Brain microvascular endothelial cell (primary cell): ENCODE results near the gene ZNF638.

ENCODE experiments used
- DNase-seq: peaks from one replicate; pipeline ENCODE4 v3.0.0-alpha.2; 2020
- H3K27ac ChIP-seq: fragments of 250-450 bp; sonication (Bioruptor Pico); 2 replicates; pipeline ENCODE4 v1.5.1; 2020; ENCODE audit warnings: mild to moderate bottlenecking, moderate library complexity
- H3K27me3 ChIP-seq: fragments of 250-450 bp; sonication (Bioruptor Pico); replicated peaks from 2 replicates; pipeline ENCODE4 v1.5.1; 2020; ENCODE audit warnings: mild to moderate bottlenecking
- H3K36me3 ChIP-seq: fragments of 250-450 bp; sonication (Bioruptor Pico); replicated peaks from 2 replicates; pipeline ENCODE4 v1.5.1; 2020; ENCODE audit warnings: mild to moderate bottlenecking
- H3K4me3 ChIP-seq: 2 replicates; pipeline ENCODE4 v1.5.1; 2011; ENCODE audit warnings: low read depth, mild to moderate bottlenecking, control low read depth, low read length, moderate library complexity
- in situ Hi-C: cut with HindIII; loops from 2 replicates; pipeline ENCODE4 v1.10.0; 2017; ENCODE audit warnings: low sequenced_read_pairs, low pct_ligation_motif_present
- TF ChIP-seq, protein P1 (sequence below): IDR thresholded peaks from 2 replicates; pipeline ENCODE4 v1.5.1; 2011; ENCODE audit warnings: low read depth, mild to moderate bottlenecking, moderate library complexity, low read length, control low read depth, inconsistent platforms; ENCODE audit errors: missing control alignments

Gene ZNF638

DNA sequence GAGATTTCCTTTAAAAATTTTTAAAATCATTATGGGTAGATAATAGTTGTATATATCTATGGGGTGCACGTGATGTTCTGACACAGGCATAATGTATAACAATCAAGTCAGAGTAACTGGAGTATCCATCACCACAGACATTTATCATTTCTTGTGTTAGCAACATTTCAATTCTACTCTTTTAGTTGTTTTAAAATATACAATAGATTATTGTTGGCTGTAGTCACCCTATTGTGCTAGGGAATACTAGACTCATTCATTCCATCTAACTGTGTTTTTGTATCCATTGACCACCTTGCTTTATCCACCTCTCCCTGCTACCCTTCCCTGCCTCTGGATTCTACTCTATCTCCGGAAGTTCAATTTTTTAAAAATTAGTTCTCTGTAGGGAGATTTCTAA, 152.8 kb downstream of the ZNF638 start:
- DNase-seq, result no peak
- Histone ChIP-seq H3K4me3 (no peak overlapping the region), H3K27ac (no peak overlapping the region), H3K27me3 (no peaks in the 10 kb centered on the region), H3K36me3 (peaks cover 2% of the 10 kb centered on the region)
- in situ Hi-C loops, result no loop called here
- TF ChIP-seq, protein P1, sequence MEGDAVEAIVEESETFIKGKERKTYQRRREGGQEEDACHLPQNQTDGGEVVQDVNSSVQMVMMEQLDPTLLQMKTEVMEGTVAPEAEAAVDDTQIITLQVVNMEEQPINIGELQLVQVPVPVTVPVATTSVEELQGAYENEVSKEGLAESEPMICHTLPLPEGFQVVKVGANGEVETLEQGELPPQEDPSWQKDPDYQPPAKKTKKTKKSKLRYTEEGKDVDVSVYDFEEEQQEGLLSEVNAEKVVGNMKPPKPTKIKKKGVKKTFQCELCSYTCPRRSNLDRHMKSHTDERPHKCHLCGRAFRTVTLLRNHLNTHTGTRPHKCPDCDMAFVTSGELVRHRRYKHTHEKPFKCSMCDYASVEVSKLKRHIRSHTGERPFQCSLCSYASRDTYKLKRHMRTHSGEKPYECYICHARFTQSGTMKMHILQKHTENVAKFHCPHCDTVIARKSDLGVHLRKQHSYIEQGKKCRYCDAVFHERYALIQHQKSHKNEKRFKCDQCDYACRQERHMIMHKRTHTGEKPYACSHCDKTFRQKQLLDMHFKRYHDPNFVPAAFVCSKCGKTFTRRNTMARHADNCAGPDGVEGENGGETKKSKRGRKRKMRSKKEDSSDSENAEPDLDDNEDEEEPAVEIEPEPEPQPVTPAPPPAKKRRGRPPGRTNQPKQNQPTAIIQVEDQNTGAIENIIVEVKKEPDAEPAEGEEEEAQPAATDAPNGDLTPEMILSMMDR, result no peak
